Germinal center (tissue), 1 donor: ENCODE results near the gene E2F6.
A peak's percentile ranks its signal among the peaks of the same experiment; 100 is the strongest.

Experiments
- DNase-seq: peaks from one replicate; pipeline ENCODE4 v3.0.0; 2012; ENCODE audit warnings: mixed read lengths, low spot score

E2F6 gene

GRCh38 chr2:11456251-11456650 is 9.7 kb downstream of the E2F6 start:
- DNase-seq: no peak

GRCh38 chr2:11454824-11455223 is 11.1 kb downstream of the E2F6 start:
- no peak for DNase-seq

GRCh38 chr2:11450791-11451190 is 15.2 kb downstream of the E2F6 start:
- no peak for DNase-seq

- DNase-seq: peak; percentile 60
Observed at GRCh38 chr2:11446733-11447248, 19.2 kb downstream of the E2F6 start.

- DNase-seq: no peak
Observed at GRCh38 chr2:11444737-11445136, 21.2 kb downstream of the E2F6 start.

GRCh38 chr2:11438555-11439080 is 27.3 kb downstream of the E2F6 start:
- no peak for DNase-seq

GRCh38 chr2:11437602-11438001 is 28.4 kb downstream of the E2F6 start:
- DNase-seq: no peak

GRCh38 chr2:11435036-11435435 is 30.9 kb downstream of the E2F6 start:
- no peak for DNase-seq

- DNase-seq: no peak
Observed at GRCh38 chr2:11434443-11434842, 31.5 kb downstream of the E2F6 start.

GRCh38 chr2:11433822-11434221 is 32.1 kb downstream of the E2F6 start:
- no peak for DNase-seq

- DNase-seq: no peak
Observed at GRCh38 chr2:11430729-11431128, 35.2 kb downstream of the E2F6 start.

GRCh38 chr2:11427224-11427623 is 38.7 kb downstream of the E2F6 start:
- no peak for DNase-seq

GRCh38 chr2:11422901-11423435 is 43.0 kb downstream of the E2F6 start:
- DNase-seq: no peak

- no peak for DNase-seq
Observed at GRCh38 chr2:11422491-11422865, 43.5 kb downstream of the E2F6 start.

GRCh38 chr2:11421863-11422490 is 44.0 kb downstream of the E2F6 start:
- no peak for DNase-seq

- no peak for DNase-seq
Observed at GRCh38 chr2:11420671-11421070, 45.3 kb downstream of the E2F6 start.

- no peak for DNase-seq
Observed at GRCh38 chr2:11420190-11420589, 45.8 kb downstream of the E2F6 start.

GRCh38 chr2:11419781-11420180 is 46.2 kb downstream of the E2F6 start:
- no peak for DNase-seq

- DNase-seq: no peak
Observed at GRCh38 chr2:11417946-11418585, 47.9 kb downstream of the E2F6 start.

- DNase-seq: no peak
Observed at GRCh38 chr2:11416931-11417330, 49.0 kb downstream of the E2F6 start.

GRCh38 chr2:11416186-11416585 is 49.8 kb downstream of the E2F6 start:
- DNase-seq: no peak

- no peak for DNase-seq
Observed at GRCh38 chr2:11414372-11415124, 51.4 kb downstream of the E2F6 start.

GRCh38 chr2:11412449-11412810 is 53.5 kb downstream of the E2F6 start:
- DNase-seq: no peak
